Measurements from ENCODE around the gene CCDC68. TPM values are rescaled to one million over a fixed set of nuclear protein-coding genes. Genes with fewer than 3 reads are reported as not detected.

CCDC68 gene
- total and polyA plus RNA-seq, 2 of the 13 experiments (the other 11 are each of a cell fraction or from before 2014, with no cell fraction given) = 4.6 to 13.3 TPM

DNA sequence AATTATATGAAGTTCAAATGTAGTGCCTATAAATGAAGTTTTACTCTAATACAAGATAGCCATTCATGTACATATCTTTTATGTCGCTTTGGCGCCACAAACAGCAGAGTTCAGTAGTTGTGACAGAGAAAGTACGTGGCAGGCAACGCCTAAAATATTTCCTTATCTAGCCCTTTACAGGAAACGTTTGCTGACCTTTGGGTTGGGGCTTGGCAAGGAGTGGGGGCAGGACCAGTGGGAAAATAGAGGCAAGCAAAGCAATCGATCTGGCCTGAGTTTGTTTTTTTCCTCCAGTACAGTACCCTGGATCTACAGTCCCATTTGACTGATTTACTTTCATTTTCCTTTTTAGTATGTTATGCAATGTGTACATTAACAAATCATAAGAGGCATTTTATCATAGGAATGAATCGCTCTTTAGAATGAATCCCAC, 13.1 kb downstream of the CCDC68 start (continued):
- TF ChIP-seq PPARG (CRISPR knock-in tag; conservative IDR thresholded peaks at IDR 0.05) (peak; percentile 65), ZEB1 (IDR thresholded peaks at IDR 0.05; ENCODE audit: insufficient replicate concordance, low read depth) (peak; percentile 71), ZFP36 (IDR thresholded peaks at IDR 0.05; ENCODE audit: borderline replicate concordance, low read depth, low read length, partially characterized antibody) (no peak), ZNF556 (CRISPR knock-in tag; IDR thresholded peaks at IDR 0.05; ENCODE audit: borderline replicate concordance) (peak; percentile 53; the same call in 1 of the 2 replicates), SP1 (IDR thresholded peaks at IDR 0.05) (no peak), SP1 (CRISPR knock-in tag; IDR thresholded peaks at IDR 0.05) (no peak), ZNF260 (CRISPR knock-in tag; IDR thresholded peaks at IDR 0.05; ENCODE audit: borderline replicate concordance, low read depth) (no peak), MAFF (IDR thresholded peaks at IDR 0.05; ENCODE audit: low read depth, low read length) (no peak), ZNF20 (CRISPR knock-in tag; IDR thresholded peaks at IDR 0.05) (no peak), NFRKB (IDR thresholded peaks at IDR 0.05) (no peak), AGO2 (optimal IDR thresholded peaks at IDR 0.05; ENCODE audit: low read depth, low read length) (no peak), ZNF317 (CRISPR knock-in tag; IDR thresholded peaks at IDR 0.05) (no peak), ATRX (CRISPR knock-in tag; IDR thresholded peaks at IDR 0.05; ENCODE audit: borderline replicate concordance) (no peak), ARNTL (CRISPR knock-in tag; IDR thresholded peaks at IDR 0.05) (peak; percentile 43; the same call in 1 of the 2 replicates), TCF12 (IDR thresholded peaks at IDR 0.05) (no peak), TCF12 (CRISPR knock-in tag; IDR thresholded peaks at IDR 0.05) (no peak), TOPORS (CRISPR knock-in tag; IDR thresholded peaks at IDR 0.05) (peak; percentile 75; the same call in 1 of the 2 replicates), ZNF782 (CRISPR knock-in tag; IDR thresholded peaks at IDR 0.05; ENCODE audit: borderline replicate concordance) (no peak), MYC (CRISPR knock-in tag; IDR thresholded peaks at IDR 0.05; ENCODE audit: borderline replicate concordance) (no peak), ZNF337 (CRISPR knock-in tag; IDR thresholded peaks at IDR 0.05; ENCODE audit: borderline replicate concordance, low read depth) (no peak), IKZF4 (CRISPR knock-in tag; IDR thresholded peaks at IDR 0.05; ENCODE audit: borderline replicate concordance, low read depth, not compliant biosample characterization) (no peak), SMC3 (IDR thresholded peaks at IDR 0.05; ENCODE audit: low read length) (no peak), SAFB2 (CRISPR knock-in tag; IDR thresholded peaks at IDR 0.05; ENCODE audit: borderline replicate concordance, low read depth) (no peak), ZNF562 (CRISPR knock-in tag; IDR thresholded peaks at IDR 0.05; ENCODE audit: borderline replicate concordance) (no peak), CEBPG (CRISPR knock-in tag; IDR thresholded peaks at IDR 0.05) (peak; percentile 84)
- TF ChIP-seq, protein P1, sequence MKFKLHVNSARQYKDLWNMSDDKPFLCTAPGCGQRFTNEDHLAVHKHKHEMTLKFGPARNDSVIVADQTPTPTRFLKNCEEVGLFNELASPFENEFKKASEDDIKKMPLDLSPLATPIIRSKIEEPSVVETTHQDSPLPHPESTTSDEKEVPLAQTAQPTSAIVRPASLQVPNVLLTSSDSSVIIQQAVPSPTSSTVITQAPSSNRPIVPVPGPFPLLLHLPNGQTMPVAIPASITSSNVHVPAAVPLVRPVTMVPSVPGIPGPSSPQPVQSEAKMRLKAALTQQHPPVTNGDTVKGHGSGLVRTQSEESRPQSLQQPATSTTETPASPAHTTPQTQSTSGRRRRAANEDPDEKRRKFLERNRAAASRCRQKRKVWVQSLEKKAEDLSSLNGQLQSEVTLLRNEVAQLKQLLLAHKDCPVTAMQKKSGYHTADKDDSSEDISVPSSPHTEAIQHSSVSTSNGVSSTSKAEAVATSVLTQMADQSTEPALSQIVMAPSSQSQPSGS (CRISPR knock-in tag; IDR thresholded peaks at IDR 0.05) = peak; percentile 73
- TF ChIP-seq, protein P2, sequence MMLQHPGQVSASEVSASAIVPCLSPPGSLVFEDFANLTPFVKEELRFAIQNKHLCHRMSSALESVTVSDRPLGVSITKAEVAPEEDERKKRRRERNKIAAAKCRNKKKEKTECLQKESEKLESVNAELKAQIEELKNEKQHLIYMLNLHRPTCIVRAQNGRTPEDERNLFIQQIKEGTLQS (CRISPR knock-in tag; IDR thresholded peaks at IDR 0.05) = no peak
- TF ChIP-seq, protein P3, sequence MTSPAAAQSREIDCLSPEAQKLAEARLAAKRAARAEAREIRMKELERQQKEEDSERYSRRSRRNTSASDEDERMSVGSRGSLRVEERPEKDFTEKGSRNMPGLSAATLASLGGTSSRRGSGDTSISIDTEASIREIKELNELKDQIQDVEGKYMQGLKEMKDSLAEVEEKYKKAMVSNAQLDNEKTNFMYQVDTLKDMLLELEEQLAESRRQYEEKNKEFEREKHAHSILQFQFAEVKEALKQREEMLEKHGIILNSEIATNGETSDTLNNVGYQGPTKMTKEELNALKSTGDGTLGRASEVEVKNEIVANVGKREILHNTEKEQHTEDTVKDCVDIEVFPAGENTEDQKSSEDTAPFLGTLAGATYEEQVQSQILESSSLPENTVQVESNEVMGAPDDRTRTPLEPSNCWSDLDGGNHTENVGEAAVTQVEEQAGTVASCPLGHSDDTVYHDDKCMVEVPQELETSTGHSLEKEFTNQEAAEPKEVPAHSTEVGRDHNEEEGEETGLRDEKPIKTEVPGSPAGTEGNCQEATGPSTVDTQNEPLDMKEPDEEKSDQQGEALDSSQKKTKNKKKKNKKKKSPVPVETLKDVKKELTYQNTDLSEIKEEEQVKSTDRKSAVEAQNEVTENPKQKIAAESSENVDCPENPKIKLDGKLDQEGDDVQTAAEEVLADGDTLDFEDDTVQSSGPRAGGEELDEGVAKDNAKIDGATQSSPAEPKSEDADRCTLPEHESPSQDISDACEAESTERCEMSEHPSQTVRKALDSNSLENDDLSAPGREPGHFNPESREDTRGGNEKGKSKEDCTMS (CRISPR knock-in tag; conservative IDR thresholded peaks at IDR 0.05) = no peak
- TF ChIP-seq, protein P4, sequence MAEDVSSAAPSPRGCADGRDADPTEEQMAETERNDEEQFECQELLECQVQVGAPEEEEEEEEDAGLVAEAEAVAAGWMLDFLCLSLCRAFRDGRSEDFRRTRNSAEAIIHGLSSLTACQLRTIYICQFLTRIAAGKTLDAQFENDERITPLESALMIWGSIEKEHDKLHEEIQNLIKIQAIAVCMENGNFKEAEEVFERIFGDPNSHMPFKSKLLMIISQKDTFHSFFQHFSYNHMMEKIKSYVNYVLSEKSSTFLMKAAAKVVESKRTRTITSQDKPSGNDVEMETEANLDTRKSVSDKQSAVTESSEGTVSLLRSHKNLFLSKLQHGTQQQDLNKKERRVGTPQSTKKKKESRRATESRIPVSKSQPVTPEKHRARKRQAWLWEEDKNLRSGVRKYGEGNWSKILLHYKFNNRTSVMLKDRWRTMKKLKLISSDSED (CRISPR knock-in tag; IDR thresholded peaks at IDR 0.05) = no peak

Measured in HepG2 (cell line).